AG04450 (cell line): Measurements from ENCODE around the gene CAMKMT. TPM values are rescaled to one million over a fixed set of nuclear protein-coding genes. Genes with fewer than 3 reads are reported as not detected.

ENCODE experiments used
- CTCF ChIA-PET: fragments of 300-600, 350-600 bp; formaldehyde crosslinking; extraction: SDS; loops from one replicate; lab custom pipeline; 2022; ENCODE audit warnings: antibody characterized with exemption, inconsistent platforms; lab: Charles Lee
- POLR2A ChIA-PET: fragments of 350-600 bp; formaldehyde crosslinking; extraction: SDS; loops from one replicate; lab custom pipeline; 2021; ENCODE audit warnings: antibody characterized with exemption, inconsistent platforms; lab: Yijun Ruan, JAX
- DNase-seq: peaks from one replicate; pipeline ENCODE4 v3.0.0-alpha.2; 2011; ENCODE audit warnings: low read depth, low spot score
- H3K27ac ChIP-seq: one replicate; pipeline ENCODE4 v1.5.1; 2012; ENCODE audit warnings: low read depth, low read length, control low read depth
- H3K27me3 ChIP-seq: one replicate; pipeline ENCODE4 v1.6.0; 2012; ENCODE audit warnings: low read length; ENCODE audit not compliant: control insufficient read depth, insufficient read depth
- H3K4me3 ChIP-seq: 2 replicates; pipeline ENCODE4 v1.5.1; 2011; ENCODE audit warnings: mild to moderate bottlenecking, low read depth, low read length, control low read depth
- H3K9me3 ChIP-seq: 2 replicates; pipeline ENCODE4 v1.5.1; 2012; ENCODE audit warnings: low read length; ENCODE audit not compliant: control insufficient read depth, insufficient read depth
- polyA plus RNA-seq: library from polyadenylated mRNA; depleted of rRNA; stranded (reverse); fragments of >200 nt; gene quantifications from 2 replicates; pipeline ENCODE4 v1.2.3, GENCODE V29; 2011
- TF ChIP-seq, protein P1 (sequence below): IDR thresholded peaks from 2 replicates; pipeline ENCODE4 v1.5.1; 2011; ENCODE audit warnings: low read depth, low read length, control low read depth, inconsistent platforms

CAMKMT gene
- polyA plus RNA-seq, 1 experiment = 10.2 TPM

DNA sequence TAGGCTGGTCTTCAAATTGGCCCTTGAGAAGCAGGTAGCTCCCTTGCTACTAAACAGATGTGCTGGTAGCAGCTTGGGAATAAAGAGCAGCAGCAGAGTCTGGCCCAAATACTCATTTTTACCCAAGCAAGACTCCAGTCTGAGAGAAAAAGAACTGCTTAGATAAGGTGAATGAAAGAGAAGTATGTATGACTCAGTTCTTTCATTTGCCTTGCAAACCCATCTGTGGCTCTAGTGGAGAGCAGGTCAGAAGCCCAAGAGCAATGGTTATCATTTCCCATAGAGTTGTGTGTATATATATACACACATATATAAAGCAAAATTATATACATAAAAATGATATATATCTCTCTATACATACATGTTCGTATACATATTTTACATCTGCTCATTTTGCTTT, 80.3 kb downstream of the CAMKMT start:
- no peak for DNase-seq
- TF ChIP-seq, protein P1, sequence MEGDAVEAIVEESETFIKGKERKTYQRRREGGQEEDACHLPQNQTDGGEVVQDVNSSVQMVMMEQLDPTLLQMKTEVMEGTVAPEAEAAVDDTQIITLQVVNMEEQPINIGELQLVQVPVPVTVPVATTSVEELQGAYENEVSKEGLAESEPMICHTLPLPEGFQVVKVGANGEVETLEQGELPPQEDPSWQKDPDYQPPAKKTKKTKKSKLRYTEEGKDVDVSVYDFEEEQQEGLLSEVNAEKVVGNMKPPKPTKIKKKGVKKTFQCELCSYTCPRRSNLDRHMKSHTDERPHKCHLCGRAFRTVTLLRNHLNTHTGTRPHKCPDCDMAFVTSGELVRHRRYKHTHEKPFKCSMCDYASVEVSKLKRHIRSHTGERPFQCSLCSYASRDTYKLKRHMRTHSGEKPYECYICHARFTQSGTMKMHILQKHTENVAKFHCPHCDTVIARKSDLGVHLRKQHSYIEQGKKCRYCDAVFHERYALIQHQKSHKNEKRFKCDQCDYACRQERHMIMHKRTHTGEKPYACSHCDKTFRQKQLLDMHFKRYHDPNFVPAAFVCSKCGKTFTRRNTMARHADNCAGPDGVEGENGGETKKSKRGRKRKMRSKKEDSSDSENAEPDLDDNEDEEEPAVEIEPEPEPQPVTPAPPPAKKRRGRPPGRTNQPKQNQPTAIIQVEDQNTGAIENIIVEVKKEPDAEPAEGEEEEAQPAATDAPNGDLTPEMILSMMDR = no peak
- Histone ChIP-seq H3K27me3 (no peaks in the 10 kb centered on the region), H3K4me3 (no peak overlapping the region), H3K27ac (no peak overlapping the region), H3K9me3 (no peaks in the 10 kb centered on the region)
- POLR2A ChIA-PET = no interaction called here
- CTCF ChIA-PET = no interaction called here

DNA sequence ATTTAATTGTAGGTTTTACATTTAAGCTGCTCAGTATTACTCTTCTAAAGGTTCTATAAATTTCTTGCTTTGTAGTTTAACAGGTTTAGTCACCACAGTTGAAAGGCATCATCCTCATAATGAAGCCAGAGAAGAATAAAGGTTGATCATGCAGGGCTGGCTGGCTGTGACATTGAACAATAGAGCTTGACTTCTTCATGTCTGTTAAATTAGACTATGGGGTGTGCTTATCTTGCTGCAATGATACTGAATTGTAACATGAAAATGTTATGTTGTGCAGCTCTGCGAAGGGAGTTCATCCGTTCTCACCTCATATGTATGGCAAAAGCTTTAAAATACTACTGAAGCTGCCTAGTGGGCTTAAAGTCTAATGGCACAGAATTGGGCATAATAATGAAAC, 81.8 kb downstream of the CAMKMT start:
- no peak for DNase-seq
- TF ChIP-seq, protein P1 = no peak
- no peak overlapping the region for H3K27ac ChIP-seq
- H3K4me3 ChIP-seq = no peak overlapping the region
- ChIA-PET CTCF (interaction anchor here (2.4 kb wide), 1 partner anchor 36 kb away, joined by 18 read pairs; no protein-coding TSS in a partner anchor), POLR2A (no interaction called here)
- no peaks in the 10 kb centered on the region for H3K9me3 ChIP-seq
- no peaks in the 10 kb centered on the region for H3K27me3 ChIP-seq

DNA sequence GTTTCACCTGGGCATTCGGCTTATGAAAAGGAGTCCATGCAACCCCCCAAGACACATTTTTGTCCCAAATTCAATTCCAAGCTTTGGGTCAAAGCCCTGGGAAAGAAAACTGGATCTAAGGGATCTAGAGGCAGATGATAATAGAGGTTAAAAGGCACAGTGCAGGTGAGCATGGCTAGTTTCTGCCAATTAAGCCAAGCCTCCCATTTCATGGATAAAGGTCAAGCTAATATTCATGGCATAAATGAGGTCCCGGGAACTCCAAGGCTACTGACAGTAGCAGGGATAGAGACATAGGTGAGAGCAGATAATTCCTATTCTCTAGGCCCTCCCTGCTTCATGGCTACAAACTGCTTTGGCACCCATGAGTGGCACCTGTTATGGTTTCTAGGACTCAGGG, 83.1 kb downstream of the CAMKMT start:
- no peak overlapping the region for H3K27ac ChIP-seq
- CTCF ChIA-PET = interaction anchor here (2.4 kb wide), 1 partner anchor 35 kb away, joined by 18 read pairs; no protein-coding TSS in a partner anchor

DNA sequence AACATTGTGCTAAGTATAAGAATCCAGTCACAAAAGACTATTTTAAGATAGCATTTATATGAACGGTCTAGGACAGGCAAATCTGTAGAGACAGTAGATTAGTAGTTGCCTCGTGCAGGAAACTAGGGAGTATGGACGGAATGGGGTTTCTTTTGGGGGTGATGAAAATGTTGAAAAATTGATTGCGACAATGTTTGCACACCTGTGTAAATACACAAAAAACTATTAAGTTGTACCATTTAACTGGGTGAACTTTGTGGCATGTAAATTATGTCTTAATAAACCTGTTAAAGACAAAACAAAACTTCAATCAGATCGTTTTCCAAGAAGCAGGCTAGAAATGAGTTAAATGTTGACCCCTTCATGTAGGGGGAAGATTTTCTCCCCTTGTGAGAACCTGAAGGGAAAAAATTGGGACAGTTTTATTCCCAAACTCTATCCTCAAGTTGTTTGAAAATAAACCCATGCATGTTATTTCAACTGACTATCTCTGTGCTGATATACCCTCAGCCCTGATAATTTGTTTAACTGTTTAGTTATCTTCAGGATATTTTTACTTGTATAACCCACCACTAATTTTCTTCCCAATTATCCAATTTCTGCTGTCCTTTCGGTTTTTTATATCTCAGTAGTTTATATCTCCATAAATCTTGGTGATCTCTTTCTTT, 87.2 kb downstream of the CAMKMT start:
- POLR2A ChIA-PET = no interaction called here
- CTCF ChIA-PET = no interaction called here
- no peak overlapping the region for H3K27ac ChIP-seq
- no peak for DNase-seq
- no peaks in the 10 kb centered on the region for H3K27me3 ChIP-seq
- no peak overlapping the region for H3K4me3 ChIP-seq
- TF ChIP-seq, protein P1 = no peak
- no peaks in the 10 kb centered on the region for H3K9me3 ChIP-seq

More for the DNA sequence above, 83.1 kb downstream of the CAMKMT start:
- POLR2A ChIA-PET = no interaction called here
- Histone ChIP-seq H3K4me3 (no peak overlapping the region), H3K9me3 (no peaks in the 10 kb centered on the region), H3K27me3 (no peaks in the 10 kb centered on the region)
- TF ChIP-seq, protein P1 = no peak
- no peak for DNase-seq

DNA sequence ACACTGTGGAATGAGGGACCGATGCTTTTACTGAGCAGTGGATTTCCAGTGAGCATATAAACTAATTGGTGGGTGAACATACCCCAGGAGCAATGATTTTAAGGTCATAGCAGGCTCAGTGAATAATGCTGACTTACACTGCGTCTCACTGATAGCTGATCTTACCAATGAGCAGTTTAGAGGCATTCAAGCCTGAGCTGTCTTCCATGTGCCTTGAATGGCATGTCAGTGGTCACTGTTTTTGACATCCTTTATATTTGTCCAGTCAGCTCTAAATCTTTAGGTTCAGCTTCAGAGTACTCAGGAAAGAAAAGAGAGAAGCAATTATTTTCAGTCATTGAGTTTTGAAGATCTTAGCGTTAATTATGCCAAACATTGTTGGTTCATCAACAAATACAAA, 88.3 kb downstream of the CAMKMT start:
- H3K9me3 ChIP-seq = no peaks in the 10 kb centered on the region
- no peak for DNase-seq
- TF ChIP-seq, protein P1 = no peak
- H3K27me3 ChIP-seq = no peaks in the 10 kb centered on the region
- CTCF ChIA-PET = interaction anchor here (0.5 to 1.4 kb wide), 2 partner anchors 16 to 29 kb away, joined by 5 to 11 read pairs; no protein-coding TSS in a partner anchor
- H3K27ac ChIP-seq = no peak overlapping the region
- no peak overlapping the region for H3K4me3 ChIP-seq
- POLR2A ChIA-PET = no interaction called here
